Breast epithelium (tissue), 3 donors: ENCODE data around the gene SUMF2.

Source experiments
- POLR2A ChIP-seq: fragments of 450-650 bp; IDR thresholded peaks from one replicate; pipeline ENCODE4 v1.6.1; 2016; ENCODE audit warnings: antibody characterized with exemption, mild to moderate bottlenecking, moderate library complexity
- POLR2AphosphoS5 ChIP-seq, 3 donors: sonication (generic); formaldehyde crosslinking; IDR thresholded peaks; one replicate each; pipeline ENCODE4 v1.6.1; 2017; ENCODE audit warnings: antibody characterized with exemption in 3 of 3
- TF ChIP-seq, protein P1 (sequence below), 3 donors: fragments of 450-650 bp; IDR thresholded peaks; one replicate each; pipeline ENCODE4 v1.5.1; 2016 to 2017; ENCODE audit warnings: antibody characterized with exemption in 3 of 3, mild to moderate bottlenecking in 3 of 3, moderate library complexity in 3 of 3

DNA sequence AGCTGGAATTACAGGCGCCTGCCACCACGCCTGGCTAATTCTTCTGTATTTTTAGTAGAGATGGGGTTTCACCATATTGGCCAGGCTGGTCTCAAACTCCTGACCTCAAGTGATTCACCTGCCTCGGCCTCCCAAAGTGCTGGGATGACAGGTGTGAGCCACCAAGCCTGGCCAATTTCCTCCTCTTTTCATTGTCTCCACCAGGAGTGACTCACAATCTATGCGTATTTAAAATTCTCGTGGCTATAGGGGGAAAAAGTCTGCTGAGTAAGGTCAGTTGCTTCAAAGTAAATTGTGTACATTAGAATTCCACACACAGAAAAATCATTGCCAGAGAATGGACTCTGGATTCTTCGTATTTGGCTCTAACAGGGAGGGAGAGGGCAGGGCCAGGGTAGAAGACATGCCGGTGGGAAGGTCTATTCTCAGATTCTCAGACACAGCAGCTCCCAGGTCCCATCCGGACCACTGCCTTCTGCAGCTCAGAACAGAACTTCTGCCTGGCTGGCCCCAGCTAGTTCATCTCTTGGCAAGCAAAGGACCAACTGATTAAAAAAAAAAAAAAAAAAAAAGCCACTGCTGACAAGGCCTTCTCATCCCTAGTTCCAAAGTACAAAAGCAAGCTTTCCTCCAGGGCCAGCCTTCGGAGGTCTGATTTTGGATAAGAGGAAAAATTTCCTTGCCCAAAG lies 35.0 kb upstream of the SUMF2 start:
- TF ChIP-seq, protein P1, sequence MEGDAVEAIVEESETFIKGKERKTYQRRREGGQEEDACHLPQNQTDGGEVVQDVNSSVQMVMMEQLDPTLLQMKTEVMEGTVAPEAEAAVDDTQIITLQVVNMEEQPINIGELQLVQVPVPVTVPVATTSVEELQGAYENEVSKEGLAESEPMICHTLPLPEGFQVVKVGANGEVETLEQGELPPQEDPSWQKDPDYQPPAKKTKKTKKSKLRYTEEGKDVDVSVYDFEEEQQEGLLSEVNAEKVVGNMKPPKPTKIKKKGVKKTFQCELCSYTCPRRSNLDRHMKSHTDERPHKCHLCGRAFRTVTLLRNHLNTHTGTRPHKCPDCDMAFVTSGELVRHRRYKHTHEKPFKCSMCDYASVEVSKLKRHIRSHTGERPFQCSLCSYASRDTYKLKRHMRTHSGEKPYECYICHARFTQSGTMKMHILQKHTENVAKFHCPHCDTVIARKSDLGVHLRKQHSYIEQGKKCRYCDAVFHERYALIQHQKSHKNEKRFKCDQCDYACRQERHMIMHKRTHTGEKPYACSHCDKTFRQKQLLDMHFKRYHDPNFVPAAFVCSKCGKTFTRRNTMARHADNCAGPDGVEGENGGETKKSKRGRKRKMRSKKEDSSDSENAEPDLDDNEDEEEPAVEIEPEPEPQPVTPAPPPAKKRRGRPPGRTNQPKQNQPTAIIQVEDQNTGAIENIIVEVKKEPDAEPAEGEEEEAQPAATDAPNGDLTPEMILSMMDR (IDR thresholded peaks at IDR 0.05): no peak
- no peak for TF ChIP-seq POLR2AphosphoS5 (IDR thresholded peaks at IDR 0.05)
- TF ChIP-seq POLR2A: no peak
